HEK293T (cell line): ENCODE results near the gene SSH2.
"Not testable (repeated sequence)": the region's sequence is repeated elsewhere in the genome, so short reads cannot be mapped to it uniquely, and the experiment has no call there.

ENCODE experiments used
- CTCF ChIA-PET: fragments of 350-600 bp; formaldehyde crosslinking; extraction: SDS; loops from one replicate; lab custom pipeline; 2021; ENCODE audit warnings: antibody characterized with exemption, inconsistent platforms; lab: Yijun Ruan, JAX
- POLR2A ChIA-PET: fragments of 350-600 bp; formaldehyde crosslinking; extraction: SDS; loops from one replicate; lab custom pipeline; 2020; ENCODE audit warnings: antibody characterized with exemption, inconsistent platforms; lab: Yijun Ruan, JAX
- DNase-seq: peaks from one replicate; pipeline ENCODE4 v3.0.0; 2012; ENCODE audit warnings: mixed read lengths; ENCODE audit errors: extremely low spot score
- ARNT ChIP-seq: fragments of 450-650 bp; IDR thresholded peaks from 2 replicates; pipeline ENCODE4 v1.6.1; 2017; ENCODE audit warnings: mild to moderate bottlenecking
- BHLHE40 ChIP-seq: fragments of 450-650 bp; IDR thresholded peaks from 2 replicates; pipeline ENCODE4 v1.6.1; 2016; ENCODE audit warnings: mild to moderate bottlenecking, moderate library complexity, borderline replicate concordance
- CTBP1 ChIP-seq: fragments of 450-650 bp; IDR thresholded peaks from 2 replicates; pipeline ENCODE4 v1.6.1; 2016; ENCODE audit warnings: borderline replicate concordance
- ELF4 ChIP-seq: fragments of 450-650 bp; IDR thresholded peaks from 2 replicates; pipeline ENCODE4 v1.6.1; 2017; ENCODE audit warnings: antibody characterized with exemption
- FOXA1 ChIP-seq: fragments of 450-650 bp; IDR thresholded peaks from 2 replicates; pipeline ENCODE4 v1.6.1; 2016; ENCODE audit warnings: mild to moderate bottlenecking
- FOXK2 ChIP-seq: fragments of 450-650 bp; IDR thresholded peaks from 2 replicates; pipeline ENCODE4 v1.6.1; 2016; ENCODE audit warnings: mild to moderate bottlenecking
- FOXM1 ChIP-seq: fragments of 450-650 bp; IDR thresholded peaks from 2 replicates; pipeline ENCODE4 v1.6.1; 2017; ENCODE audit warnings: mild to moderate bottlenecking, borderline replicate concordance
- HDGF ChIP-seq: fragments of 450-650 bp; IDR thresholded peaks from 2 replicates; pipeline ENCODE4 v1.6.1; 2017; ENCODE audit warnings: antibody characterized with exemption, borderline replicate concordance
- L3MBTL2 ChIP-seq: fragments of 450-650 bp; conservative IDR thresholded peaks from 2 replicates; pipeline ENCODE4 v1.6.1; 2016; ENCODE audit warnings: mild to moderate bottlenecking
- LEF1 ChIP-seq: fragments of 450-650 bp; IDR thresholded peaks from 2 replicates; pipeline ENCODE4 v1.6.1; 2017; ENCODE audit warnings: mild to moderate bottlenecking, borderline replicate concordance
- NFRKB ChIP-seq: fragments of 450-650 bp; IDR thresholded peaks from 2 replicates; pipeline ENCODE4 v1.6.1; 2016; ENCODE audit warnings: mild to moderate bottlenecking, moderate library complexity
- PKNOX1 ChIP-seq: fragments of 450-650 bp; IDR thresholded peaks from 2 replicates; pipeline ENCODE4 v1.6.1; 2016
- SP1 ChIP-seq: fragments of 450-650 bp; IDR thresholded peaks from 2 replicates; pipeline ENCODE4 v1.6.1; 2017
- SUZ12 ChIP-seq: fragments of 450-650 bp; IDR thresholded peaks from 2 replicates; pipeline ENCODE4 v1.6.1; 2016; ENCODE audit warnings: mild to moderate bottlenecking
- TARDBP ChIP-seq: fragments of 450-650 bp; IDR thresholded peaks from 2 replicates; pipeline ENCODE4 v1.6.1; 2016
- ZNF384 ChIP-seq: fragments of 450-650 bp; IDR thresholded peaks from 2 replicates; pipeline ENCODE4 v1.6.1; 2016

Gene SSH2

GRCh38 chr17:29905086-29905878 lies 24.7 kb downstream of the SSH2 start:
- TF ChIP-seq ARNT (no peak), ZNF384 (no peak), L3MBTL2 (no peak), BHLHE40 (no peak), TARDBP (no peak), NFRKB (no peak), HDGF (no peak)
- no peak for DNase-seq
- CTCF ChIA-PET = no interaction called here
- POLR2A ChIA-PET = interaction anchor here (1.4 kb wide), 1 partner anchor 25 kb away, joined by 3 read pairs; the partner anchor contains the start of gene SSH2

- no peak for DNase-seq
- ChIA-PET CTCF (interaction anchor here (0.6 kb wide), 1 partner anchor 12 kb away, joined by 3 read pairs; no protein-coding TSS in a partner anchor), POLR2A (no interaction called here)
- no peak for TF ChIP-seq SUZ12
- TF ChIP-seq FOXA1 = no peak
- no peak for TF ChIP-seq FOXM1
These were observed 26.6 kb downstream of the SSH2 start for GRCh38 chr17:29903471-29903870.

- POLR2A ChIA-PET, CTCF ChIA-PET, DNase-seq: not testable (repeated sequence)
These were observed 32.9 kb downstream of the SSH2 start for GRCh38 chr17:29897136-29897535.

GRCh38 chr17:29892201-29892600 lies 37.8 kb downstream of the SSH2 start:
- no peak for TF ChIP-seq BHLHE40
- no peak for TF ChIP-seq ZNF384
- no peak for TF ChIP-seq NFRKB
- no peak for TF ChIP-seq FOXA1
- TF ChIP-seq SP1 = no peak
- TF ChIP-seq FOXK2 = no peak
- TF ChIP-seq SUZ12 = no peak
- no peak for TF ChIP-seq PKNOX1
- no peak for TF ChIP-seq FOXM1
- TF ChIP-seq ARNT = no peak
- no peak for TF ChIP-seq CTBP1
- TF ChIP-seq ELF4 = no peak
- TF ChIP-seq HDGF = no peak
- TF ChIP-seq LEF1 = no peak
- CTCF ChIA-PET = interaction anchor here (1.0 kb wide), 1 partner anchor 25 kb away, joined by 4 read pairs; no protein-coding TSS in a partner anchor
- DNase-seq = no peak
- POLR2A ChIA-PET = interaction anchor here (1.2 kb wide), 1 partner anchor 10 kb away, joined by 5 read pairs; no protein-coding TSS in a partner anchor

- TF ChIP-seq FOXA1 = no peak
- POLR2A ChIA-PET = interaction anchor here (1.1 to 1.2 kb wide), 2 partner anchors 9 to 39 kb away, joined by 3 to 5 read pairs; partner anchors contain the start of gene SSH2
- DNase-seq = no peak
- CTCF ChIA-PET = interaction anchor here (0.7 to 1.0 kb wide), 2 partner anchors 12 to 24 kb away, joined by 3 to 4 read pairs; no protein-coding TSS in a partner anchor
These were observed 38.9 kb downstream of the SSH2 start for GRCh38 chr17:29891131-29891530.

GRCh38 chr17:29885031-29885640 lies 44.9 kb downstream of the SSH2 start:
- TF ChIP-seq ELF4 = no peak
- TF ChIP-seq FOXK2 = no peak
- no peak for TF ChIP-seq PKNOX1
- no peak for TF ChIP-seq FOXA1
- no peak for TF ChIP-seq L3MBTL2
- no peak for TF ChIP-seq FOXM1
- TF ChIP-seq ZNF384 = no peak
- no peak for TF ChIP-seq LEF1
- TF ChIP-seq SUZ12 = no peak
- no peak for TF ChIP-seq TARDBP
- no peak for TF ChIP-seq CTBP1
- no peak for TF ChIP-seq NFRKB
- no peak for TF ChIP-seq BHLHE40
- no peak for TF ChIP-seq ARNT
- no peak for TF ChIP-seq SP1
- TF ChIP-seq HDGF = no peak
- ChIA-PET POLR2A (no interaction called here), CTCF (no interaction called here)
- no peak for DNase-seq

- POLR2A ChIA-PET = no interaction called here
- no peak for TF ChIP-seq FOXK2
- no peak for TF ChIP-seq ELF4
- TF ChIP-seq SP1 = no peak
- no peak for DNase-seq
- CTCF ChIA-PET = no interaction called here
These were observed 46.5 kb downstream of the SSH2 start for GRCh38 chr17:29883497-29883896.
